HCT116 (cell line): ENCODE data around the gene THUMPD3. TPM values are rescaled to one million over a fixed set of nuclear protein-coding genes. Genes with fewer than 3 reads are reported as not detected.

Experiments
- ATAC-seq: fragments of 200-7000 bp; cut with Tn5 transposase; 2 replicates; pipeline ENCODE4 v1.9.1; 2020; ENCODE audit warnings: mild to moderate bottlenecking, moderate library complexity
- BruUV-seq: library from RNA; stranded (reverse); fragments of 400-500 nt; replicated peaks from 2 replicates; lab custom pipeline; 2021; lab: Mats Ljungman, UMichigan
- CTCF ChIA-PET: fragments of 300-600 bp; sonication (Branson Sonifier 250); formaldehyde crosslinking; loops from one replicate; lab custom pipeline; 2021; ENCODE audit warnings: antibody characterized with exemption; lab: Charles Lee
- POLR2A ChIA-PET: fragments of 300-600, 350-600 bp; sonication (Branson Sonifier 250); formaldehyde crosslinking; loops from one replicate; lab custom pipeline; 2021; ENCODE audit warnings: antibody characterized with exemption; lab: Charles Lee
- RAD21 ChIA-PET, 2 experiments: fragments of 300-600 bp; sonication (Branson Sonifier 250); formaldehyde crosslinking; loops; one replicate each; lab custom pipeline; 2023; ENCODE audit warnings: low total read pairs in 2 of 2; ENCODE audit not compliant: uncharacterized antibody in 2 of 2, unreplicated experiment in 2 of 2, low non-redundant PET in 1 of 2; lab: Charles Lee
- DNase-seq: peaks from one replicate; pipeline ENCODE4 v3.0.0-alpha.2; 2010; ENCODE audit warnings: low read depth, low spot score
- H2AFZ ChIP-seq: fragments of 200-600 bp; shearing (Covaris generic), sonication (generic); 2 replicates; pipeline ENCODE4 v1.6.1; 2017; ENCODE audit warnings: low read depth, mixed run types, mixed read lengths, antibody characterized with exemption, low read length; ENCODE audit not compliant: poor library complexity, severe bottlenecking
- H3K27ac ChIP-seq: 2 replicates; pipeline ENCODE4 v1.5.1; 2012; ENCODE audit warnings: low read depth, low read length
- H3K27me3 ChIP-seq: fragments of 200-600 bp; sonication (generic); 2 replicates; pipeline ENCODE4 v1.6.1; 2016; ENCODE audit warnings: mixed run types, low read length, mixed read lengths; ENCODE audit not compliant: insufficient read depth
- H3K36me3 ChIP-seq, 2 experiments: fragments of 200-500 bp in 1 of 2; fragments of 200-600 bp in 1 of 2; sonication (Bioruptor generic) in 1 of 2; sonication (generic) in 1 of 2; 2 replicates each; pipeline versions ENCODE4 v1.5.1 to v1.6.1; 2014 to 2016; ENCODE audit warnings: low read length in 2 of 2, inconsistent platforms in 1 of 2, mixed read lengths in 1 of 2, mixed run types in 1 of 2; ENCODE audit not compliant: insufficient read depth in 2 of 2, control insufficient read depth in 1 of 2
- H3K4me1 ChIP-seq, 2 experiments: fragments of 200-600 bp in 1 of 2; sonication (generic) in 1 of 2; 2 replicates each; pipeline versions ENCODE4 v1.5.1 to v1.6.1; 2012 to 2017; ENCODE audit warnings: low read length in 2 of 2, inconsistent platforms in 1 of 2, mild to moderate bottlenecking in 1 of 2, mixed read lengths in 1 of 2, mixed run types in 1 of 2, moderate library complexity in 1 of 2; ENCODE audit not compliant: insufficient read depth in 2 of 2, control insufficient read depth in 1 of 2
- H3K4me2 ChIP-seq: fragments of 200-600 bp; sonication (generic); 2 replicates; pipeline ENCODE4 v1.6.1; 2017; ENCODE audit warnings: mixed run types, low read length, mixed read lengths
- H3K4me3 ChIP-seq, 2 experiments: fragments of 200-600 bp in 1 of 2; sonication (generic) in 1 of 2; replicated peaks in 1 of 2; 2 replicates each; pipeline ENCODE4 v1.5.1; 2011 to 2016; ENCODE audit warnings: low read length in 2 of 2, control low read depth in 1 of 2, low read depth in 1 of 2, mild to moderate bottlenecking in 1 of 2, mixed read lengths in 1 of 2, mixed run types in 1 of 2
- H3K79me2 ChIP-seq: fragments of 200-600 bp; sonication (generic); 2 replicates; pipeline ENCODE4 v1.6.1; 2017; ENCODE audit warnings: mild to moderate bottlenecking, mixed run types, low read length, moderate library complexity, mixed read lengths; ENCODE audit not compliant: insufficient read depth
- H3K9ac ChIP-seq: fragments of 200-600 bp; sonication (generic); 2 replicates; pipeline ENCODE4 v1.6.1; 2016; ENCODE audit warnings: low read length, mixed read lengths
- H3K9me2 ChIP-seq: fragments of 200-600 bp; sonication (generic), shearing (Covaris generic); 2 replicates; pipeline ENCODE4 v1.6.1; 2017; ENCODE audit warnings: mixed run types, mild to moderate bottlenecking, moderate library complexity; ENCODE audit not compliant: insufficient read depth
- H3K9me3 ChIP-seq, 2 experiments: fragments of 200-500 bp in 1 of 2; fragments of 200-600 bp in 1 of 2; sonication (Bioruptor generic) in 1 of 2; sonication (generic) in 1 of 2; 2 replicates each; pipeline ENCODE4 v1.6.1; 2014 to 2017; ENCODE audit warnings: low read length in 2 of 2, mixed read lengths in 2 of 2, inconsistent platforms in 1 of 2, low read depth in 1 of 2, mild to moderate bottlenecking in 1 of 2, mixed run types in 1 of 2, moderate library complexity in 1 of 2; ENCODE audit not compliant: control insufficient read depth in 1 of 2, insufficient read depth in 1 of 2
- H4K20me1 ChIP-seq: fragments of 200-600 bp; sonication (generic), shearing (Covaris generic); 2 replicates; pipeline ENCODE4 v1.6.1; 2017; ENCODE audit warnings: mixed run types, mild to moderate bottlenecking, moderate library complexity; ENCODE audit not compliant: insufficient read depth
- POLR2A ChIP-seq: IDR thresholded peaks from 2 replicates; pipeline ENCODE4 v1.7.0; 2011; ENCODE audit warnings: borderline replicate concordance; ENCODE audit not compliant: insufficient read depth, insufficient read length; ENCODE audit errors: extremely low read depth
- RAD21 ChIP-seq: IDR thresholded peaks from 2 replicates; pipeline ENCODE4 v1.6.1; 2012; ENCODE audit warnings: low read depth, mild to moderate bottlenecking
- SRF ChIP-seq: IDR thresholded peaks from 2 replicates; pipeline ENCODE4 v1.6.1; 2012; ENCODE audit warnings: low read depth
- intact Hi-C: fragments of 100-400 bp; cut with micrococcal nuclease; formaldehyde crosslinking; loops from 2 replicates; pipeline ENCODE4 v1.10.0; 2022
- total RNA-seq: library from RNA; stranded (reverse); gene quantifications from one replicate; pipeline ENCODE4 v1.2.1, GENCODE V29; 2021; ENCODE audit not compliant: unreplicated experiment

Gene THUMPD3
- total RNA-seq, 1 experiment from 2014 or later, result 79.5 TPM

- no peak for TF ChIP-seq SRF
Measured at GRCh38 chr3:9343115-9343514, 19.7 kb upstream of the THUMPD3 start (continued).

GRCh38 chr3:9345041-9345440 is 17.8 kb upstream of the THUMPD3 start:
- no peaks in the 10 kb centered on the region for H3K79me2 ChIP-seq
- no peaks in the 10 kb centered on the region for H3K36me3 ChIP-seq
- no peak for DNase-seq
- ChIA-PET CTCF (no interaction called here), POLR2A (interaction anchor here (0.9 kb wide), 1 partner anchor 17 kb away, joined by 3 read pairs; the partner anchor contains the start of gene THUMPD3), RAD21 (no interaction called here)
- no peaks in the 10 kb centered on the region for H3K27me3 ChIP-seq
- H4K20me1 ChIP-seq, result no peaks in the 10 kb centered on the region
- no peak overlapping the region for H3K4me3 ChIP-seq
- intact Hi-C loops, result no loop called here
- no peak overlapping the region for H3K4me2 ChIP-seq
- peaks cover 3 to 17% of the 10 kb centered on the region in 2 experiments; a peak in 3 of 4 replicates for H3K4me1 ChIP-seq
- H3K9me3 ChIP-seq, result no peaks in the 10 kb centered on the region
- no peak overlapping the region for H3K27ac ChIP-seq
- no peak overlapping the region for H2AFZ ChIP-seq
- ATAC-seq, result no peak
- BruUV-seq, result no TSS peak
- no peaks in the 10 kb centered on the region for H3K9me2 ChIP-seq
- TF ChIP-seq RAD21, result no peak
- no peak for TF ChIP-seq SRF
- H3K9ac ChIP-seq, result no peak overlapping the region

GRCh38 chr3:9346141-9346540 is 16.7 kb upstream of the THUMPD3 start:
- peaks cover under 1 to 8% of the 10 kb centered on the region in 2 experiments; a peak in 2 of 4 replicates for H3K4me1 ChIP-seq
- intact Hi-C loops, result no loop called here
- no peaks in the 10 kb centered on the region for H3K27me3 ChIP-seq
- H3K9ac ChIP-seq, result no peak overlapping the region
- H4K20me1 ChIP-seq, result no peaks in the 10 kb centered on the region
- TF ChIP-seq POLR2A, result no peak
- H2AFZ ChIP-seq, result no peak overlapping the region
- H3K9me2 ChIP-seq, result no peaks in the 10 kb centered on the region
- CTCF ChIA-PET, result no interaction called here
- no peak overlapping the region for H3K4me2 ChIP-seq
- H3K4me3 ChIP-seq, result no peak overlapping the region
- no peak for DNase-seq
- H3K79me2 ChIP-seq, result no peaks in the 10 kb centered on the region
- no peak overlapping the region for H3K27ac ChIP-seq
- H3K36me3 ChIP-seq, result no peaks in the 10 kb centered on the region
- no TSS peak for BruUV-seq
- H3K9me3 ChIP-seq, result no peaks in the 10 kb centered on the region
- ATAC-seq, result no peak
- POLR2A ChIA-PET, result no interaction called here
- RAD21 ChIA-PET, result no interaction called here
